Measurements from ENCODE around the gene CLASP1.
"Not testable (repeated sequence)": the region's sequence is repeated elsewhere in the genome, so short reads cannot be mapped to it uniquely, and the experiment has no call there.

CLASP1 gene

GRCh38 chr2:121659933-121660332 lies 10.7 kb upstream of the CLASP1 start:
- no peak for DNase-seq

- not testable (repeated sequence) for DNase-seq
Observed at GRCh38 chr2:121658393-121658792, 9.1 kb upstream of the CLASP1 start.

GRCh38 chr2:121653035-121653434 lies 3.8 kb upstream of the CLASP1 start:
- DNase-seq = no peak

- peak; percentile 1 to 15 for DNase-seq
Observed at GRCh38 chr2:121650315-121650930, 1.2 kb upstream of the CLASP1 start.

- DNase-seq = peak; percentile 94 to 97
Observed at GRCh38 chr2:121649596-121650314, 493 bp upstream of the CLASP1 start.

GRCh38 chr2:121648206-121649148 lies 785 bp downstream of the CLASP1 start:
- DNase-seq = peak; percentile 11 to 38

GRCh38 chr2:121647396-121647795 lies 1.9 kb downstream of the CLASP1 start:
- DNase-seq = no peak

- DNase-seq = no peak
Observed at GRCh38 chr2:121644715-121645114, 4.5 kb downstream of the CLASP1 start.

GRCh38 chr2:121643877-121644276 lies 5.4 kb downstream of the CLASP1 start:
- DNase-seq = no peak

GRCh38 chr2:121640380-121641316 lies 8.6 kb downstream of the CLASP1 start:
- no peak for DNase-seq

- not testable (repeated sequence) for DNase-seq
Observed at GRCh38 chr2:121639846-121640245, 9.4 kb downstream of the CLASP1 start.

- DNase-seq = no peak
Observed at GRCh38 chr2:121638333-121638732, 10.9 kb downstream of the CLASP1 start.

GRCh38 chr2:121635371-121635770 lies 13.9 kb downstream of the CLASP1 start:
- no peak for DNase-seq

- peak; percentile 3 to 46 for DNase-seq
Observed at GRCh38 chr2:121634354-121635307, 14.6 kb downstream of the CLASP1 start.

- no peak for DNase-seq
Observed at GRCh38 chr2:121633463-121633862, 15.8 kb downstream of the CLASP1 start.

GRCh38 chr2:121627525-121628050 lies 21.7 kb downstream of the CLASP1 start:
- no peak for DNase-seq

- DNase-seq = no peak
Observed at GRCh38 chr2:121626777-121627524, 22.3 kb downstream of the CLASP1 start.

- DNase-seq = no peak
Observed at GRCh38 chr2:121625953-121626352, 23.3 kb downstream of the CLASP1 start.

- DNase-seq = no peak
Observed at GRCh38 chr2:121617042-121617599, 32.1 kb downstream of the CLASP1 start.

GRCh38 chr2:121613774-121614173 lies 35.5 kb downstream of the CLASP1 start:
- DNase-seq = no peak

All from NCI-H2081 (cell line).